MG63 (cell line): ENCODE data around the gene LIN28A. TPM values are rescaled to one million over a fixed set of nuclear protein-coding genes. Genes with fewer than 3 reads are reported as not detected.
A peak's percentile ranks its signal among the peaks of the same experiment; 100 is the strongest.

ENCODE experiments used
- DNase-seq: peaks from one replicate; pipeline ENCODE4 v3.0.0-alpha.2; 2020
- H3K27me3 ChIP-seq: fragments of 250-450 bp; sonication (Bioruptor Pico); 2 replicates; pipeline ENCODE4 v1.5.1; 2020; ENCODE audit warnings: mild to moderate bottlenecking, moderate library complexity
- H3K36me3 ChIP-seq: fragments of 250-450 bp; sonication (Bioruptor Pico); 2 replicates; pipeline ENCODE4 v1.5.1; 2020; ENCODE audit warnings: mild to moderate bottlenecking, moderate library complexity
- H3K4me3 ChIP-seq: fragments of 250-450 bp; sonication (Bioruptor Pico); 2 replicates; pipeline ENCODE4 v1.5.1; 2020; ENCODE audit warnings: mild to moderate bottlenecking, moderate library complexity
- H3K9me3 ChIP-seq: fragments of 250-450 bp; sonication (Bioruptor Pico); 2 replicates; pipeline ENCODE4 v1.5.1; 2020; ENCODE audit warnings: mild to moderate bottlenecking, moderate library complexity
- total RNA-seq: library from RNA; depleted of rRNA; stranded (reverse); fragments of >200 nt; shearing (Covaris generic); gene quantifications from 2 replicates; pipeline ENCODE4 v1.2.3, GENCODE V29; 2014; ENCODE audit warnings: low replicate concordance; rRNA removed

LIN28A gene
- total RNA-seq, 1 experiment from 2014 or later = not detected

GRCh38 chr1:26468911-26469310, 58.3 kb downstream of the LIN28A start:
- no peaks in the 10 kb centered on the region for H3K9me3 ChIP-seq
- no peak for DNase-seq
- H3K27me3 ChIP-seq = no peaks in the 10 kb centered on the region
- peaks cover 38% of the 10 kb centered on the region for H3K36me3 ChIP-seq
- no peak overlapping the region for H3K4me3 ChIP-seq

GRCh38 chr1:26469558-26469957, 58.9 kb downstream of the LIN28A start:
- Histone ChIP-seq H3K9me3 (no peaks in the 10 kb centered on the region), H3K27me3 (no peaks in the 10 kb centered on the region), H3K36me3 (peaks cover 41% of the 10 kb centered on the region), H3K4me3 (no peak overlapping the region)
- no peak for DNase-seq

GRCh38 chr1:26470878-26471497, 60.4 kb downstream of the LIN28A start:
- DNase-seq = no peak
- Histone ChIP-seq H3K4me3 (peak overlapping the region; percentile 99), H3K27me3 (no peaks in the 10 kb centered on the region), H3K9me3 (no peaks in the 10 kb centered on the region), H3K36me3 (peaks cover 45% of the 10 kb centered on the region)

DNA sequence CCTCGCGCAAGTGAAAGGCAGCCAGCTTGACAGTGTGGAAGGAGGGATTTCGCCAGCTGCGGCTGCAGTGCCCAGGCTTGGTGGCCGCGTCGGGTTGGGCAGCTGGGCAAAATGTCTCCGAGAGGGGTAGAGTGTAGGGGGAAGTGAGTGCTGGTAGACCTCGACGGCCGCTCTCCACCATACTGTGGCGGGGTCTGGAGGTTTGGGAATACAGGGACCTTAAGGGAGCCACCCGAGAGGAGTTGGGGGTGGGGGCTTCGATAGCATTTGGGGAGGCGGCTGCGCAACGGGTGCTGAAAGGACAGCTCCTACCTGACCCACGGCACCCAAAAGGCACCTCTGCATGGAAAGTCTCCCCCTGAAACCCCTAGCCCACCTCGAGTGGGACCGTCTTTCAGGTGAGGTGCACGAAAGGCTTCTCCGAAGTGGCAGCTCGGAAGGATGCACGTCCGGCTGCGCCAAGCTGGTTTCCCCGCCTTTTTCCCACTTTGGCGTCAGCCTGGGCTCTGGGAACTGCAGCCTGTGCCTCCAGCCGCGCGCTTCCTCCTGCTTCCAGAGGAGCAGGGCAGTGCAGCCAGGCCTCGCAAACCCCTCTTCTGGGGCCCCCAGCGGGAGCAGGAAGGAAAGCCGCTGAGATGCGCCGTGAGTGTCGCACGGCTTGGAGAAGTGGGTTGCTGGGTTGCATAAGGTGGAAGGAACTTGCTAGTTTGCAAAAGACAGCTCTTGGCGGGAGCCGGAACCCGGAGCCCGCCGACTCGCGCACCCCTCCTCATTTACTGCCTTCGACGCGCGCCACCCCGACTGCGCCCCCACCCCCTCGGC, 61.1 kb downstream of the LIN28A start:
- Histone ChIP-seq H3K9me3 (no peaks in the 10 kb centered on the region), H3K4me3 (peak overlapping the region; percentile 99), H3K27me3 (no peaks in the 10 kb centered on the region), H3K36me3 (peaks cover 47% of the 10 kb centered on the region)
- DNase-seq = peak; percentile 73

- Histone ChIP-seq H3K27me3 (no peaks in the 10 kb centered on the region), H3K4me3 (peak within 1 kb of the TSS; percentile 99), H3K36me3 (peaks cover 48% of the 10 kb centered on the region), H3K9me3 (no peaks in the 10 kb centered on the region)
- peak; percentile 91 for DNase-seq
These were observed 61.8 kb downstream of the LIN28A start, which contains the start of gene HMGN2 for GRCh38 chr1:26472320-26472900. Gene HMGN2 (plus strand): TSS chr1:26472440. CDS start chr1:26472613, 173 bp downstream.

- peak; percentile 87 for DNase-seq
- Histone ChIP-seq H3K27me3 (no peaks in the 10 kb centered on the region), H3K9me3 (no peaks in the 10 kb centered on the region), H3K4me3 (peak overlapping the region; percentile 99), H3K36me3 (peaks cover 50% of the 10 kb centered on the region)
These were observed 62.6 kb downstream of the LIN28A start for GRCh38 chr1:26472901-26473845.

DNA sequence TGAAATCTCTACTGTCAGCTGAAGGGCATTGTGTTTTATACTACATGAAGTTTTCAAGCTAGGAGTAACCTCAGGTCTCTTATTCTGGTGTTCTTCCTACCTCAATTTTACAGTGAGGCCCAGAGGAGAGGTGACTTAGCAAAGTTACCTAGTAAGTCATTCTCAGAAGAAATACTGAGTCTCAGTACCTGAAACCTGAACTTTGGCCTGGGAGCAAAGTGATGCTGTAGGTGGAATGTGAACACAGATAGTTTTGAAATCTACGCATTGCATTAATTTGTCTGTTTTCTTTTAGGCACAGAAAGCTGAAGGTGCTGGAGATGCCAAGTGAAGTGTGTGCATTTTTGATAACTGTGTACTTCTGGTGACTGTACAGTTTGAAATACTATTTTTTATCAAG, 64.2 kb downstream of the LIN28A start:
- Histone ChIP-seq H3K36me3 (peaks cover 57% of the 10 kb centered on the region), H3K9me3 (no peaks in the 10 kb centered on the region), H3K4me3 (no peak overlapping the region), H3K27me3 (no peaks in the 10 kb centered on the region)
- DNase-seq = no peak

DNA sequence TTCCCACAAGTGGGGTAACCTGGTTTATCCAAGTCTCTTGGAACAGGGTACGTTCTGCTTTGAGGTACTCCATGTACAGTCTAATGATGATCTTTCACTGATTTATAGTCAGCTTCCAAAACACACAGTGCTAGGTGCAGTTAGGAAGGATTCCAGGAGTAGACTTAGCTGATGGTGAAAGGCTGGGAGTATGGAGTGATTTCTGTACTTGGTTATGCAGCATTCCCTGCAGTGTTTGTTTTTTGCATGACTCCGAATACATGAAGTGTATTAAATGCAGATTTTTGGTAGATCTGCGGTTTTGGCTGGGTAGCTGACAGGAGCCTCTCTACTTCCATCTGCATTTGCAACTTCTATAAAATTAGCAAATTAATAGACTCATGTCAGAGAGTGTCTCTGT, 65.4 kb downstream of the LIN28A start:
- no peaks in the 10 kb centered on the region for H3K9me3 ChIP-seq
- peaks cover 56% of the 10 kb centered on the region for H3K36me3 ChIP-seq
- no peaks in the 10 kb centered on the region for H3K27me3 ChIP-seq
- DNase-seq = no peak
- H3K4me3 ChIP-seq = no peak overlapping the region

DNA sequence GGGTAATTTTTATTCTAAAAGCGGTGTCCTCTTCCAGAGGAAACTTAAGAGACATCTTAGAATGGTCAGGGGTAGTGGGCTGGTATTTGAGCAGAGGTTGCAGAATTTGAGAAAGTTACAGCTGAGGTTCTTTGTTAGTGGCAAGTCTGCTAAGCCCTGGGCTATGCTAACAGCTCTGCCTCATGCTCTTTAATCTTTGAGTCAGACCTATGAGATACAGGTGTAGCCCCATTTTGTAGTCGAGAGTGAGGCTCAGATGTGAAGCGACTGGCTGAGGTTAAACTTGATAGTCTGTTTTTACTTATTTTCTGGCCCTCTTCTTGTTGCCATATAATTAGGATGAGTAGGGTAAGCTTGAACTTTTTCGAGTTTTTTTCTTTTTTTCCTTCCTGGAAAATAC, 66.3 kb downstream of the LIN28A start:
- H3K9me3 ChIP-seq = no peaks in the 10 kb centered on the region
- no peak for DNase-seq
- H3K27me3 ChIP-seq = no peaks in the 10 kb centered on the region
- peaks cover 56% of the 10 kb centered on the region for H3K36me3 ChIP-seq
- H3K4me3 ChIP-seq = no peak overlapping the region

DNA sequence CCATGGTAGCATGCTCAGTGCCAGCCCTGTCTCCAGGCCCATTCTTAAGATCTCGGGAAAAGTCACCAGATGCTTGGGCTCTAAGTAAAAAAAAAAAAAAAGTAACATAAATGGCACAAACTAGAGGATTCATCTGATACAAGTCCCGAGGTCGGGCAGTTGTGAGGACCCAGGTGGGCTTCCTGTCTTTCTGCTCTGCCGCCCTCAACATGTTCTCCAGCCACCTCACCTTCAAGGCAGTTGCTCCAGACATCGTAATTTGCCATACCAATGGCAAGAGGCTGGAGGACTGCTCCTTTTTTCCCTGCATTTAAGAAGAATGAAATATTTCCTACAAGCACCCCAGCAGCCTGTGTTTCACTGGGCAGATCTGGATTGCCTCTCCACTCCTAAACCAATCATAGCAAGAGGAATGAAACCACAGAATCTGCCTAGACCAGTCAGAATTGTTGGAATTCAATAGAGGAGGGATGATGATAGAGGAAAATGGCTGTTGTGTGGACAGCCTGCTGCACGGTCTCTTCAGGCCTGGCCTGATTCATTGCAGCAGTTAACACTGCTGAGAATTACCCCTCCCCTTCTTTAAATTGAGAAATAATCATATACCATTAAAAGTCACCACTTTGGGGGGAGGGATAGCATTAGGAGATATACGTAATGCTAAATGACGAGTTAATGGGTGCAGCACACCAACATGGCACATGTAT, 67.0 kb downstream of the LIN28A start:
- DNase-seq = no peak
- peaks cover 56% of the 10 kb centered on the region for H3K36me3 ChIP-seq
- no peak overlapping the region for H3K4me3 ChIP-seq
- H3K27me3 ChIP-seq = no peaks in the 10 kb centered on the region
- no peaks in the 10 kb centered on the region for H3K9me3 ChIP-seq

DNA sequence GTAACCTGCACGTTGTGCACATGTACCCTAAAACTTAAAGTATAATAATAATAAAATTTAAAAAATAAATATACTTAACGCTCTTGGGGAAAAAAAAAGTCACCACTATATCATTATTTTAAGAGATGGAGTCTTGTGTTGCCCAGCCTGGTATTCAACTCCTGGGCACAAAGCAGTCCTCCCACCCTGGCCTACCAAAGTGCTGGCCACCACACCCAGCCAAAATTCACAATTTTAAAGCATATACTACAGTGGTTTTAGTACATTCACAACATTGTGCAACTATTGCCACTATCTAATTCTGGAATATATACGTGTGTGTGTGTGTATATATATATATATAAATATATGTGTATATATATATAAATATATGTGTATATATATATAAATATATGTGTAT, 67.5 kb downstream of the LIN28A start:
- Histone ChIP-seq H3K27me3 (no peaks in the 10 kb centered on the region), H3K36me3 (peaks cover 53% of the 10 kb centered on the region), H3K4me3 (no peak overlapping the region), H3K9me3 (no peaks in the 10 kb centered on the region)
- DNase-seq = no peak

GRCh38 chr1:26478988-26479387, 68.4 kb downstream of the LIN28A start:
- H3K9me3 ChIP-seq = no peaks in the 10 kb centered on the region
- peaks cover 45% of the 10 kb centered on the region for H3K36me3 ChIP-seq
- no peak for DNase-seq

More at GRCh38 chr1:26478988-26479387, 68.4 kb downstream of the LIN28A start:
- Histone ChIP-seq H3K4me3 (no peak overlapping the region), H3K27me3 (no peaks in the 10 kb centered on the region)

Other genes with a start within 250 kb of the LIN28A start
- gene C1orf232, start 241.9 kb upstream of the LIN28A start, total RNA-seq = not detected in 2 replicates
- 27.8 and 45.7 TPM in 2 replicates for gene ZNF593, start 240.9 kb upstream of the LIN28A start, total RNA-seq
- gene ZNF593OS, start 239.0 kb upstream of the LIN28A start, total RNA-seq = not detected in 2 replicates
- gene CNKSR1, start 233.3 kb upstream of the LIN28A start, total RNA-seq = not detected in 2 replicates
- gene CATSPER4, start 220.2 kb upstream of the LIN28A start, total RNA-seq = not detected in 2 replicates
- 13.3 and 13.9 TPM in 2 replicates for gene CEP85, start 176.6 kb upstream of the LIN28A start, total RNA-seq
- 20.2 and 22.3 TPM in 2 replicates for gene SH3BGRL3, start 130.7 kb upstream of the LIN28A start, total RNA-seq
- 3.9 and 6.1 TPM in 2 replicates for gene UBXN11, start 104.2 kb upstream of the LIN28A start, total RNA-seq
- not detected in 2 replicates for gene CD52, start 92.9 kb upstream of the LIN28A start, total RNA-seq
- not detected in 2 replicates for gene CRYBG2, start 56.7 kb upstream of the LIN28A start, total RNA-seq
- gene ZNF683, start 38.1 kb upstream of the LIN28A start, total RNA-seq = not detected in 2 replicates
- 28.8 and 37.8 TPM in 2 replicates for gene DHDDS, start 21.5 kb downstream of the LIN28A start, total RNA-seq
- gene HMGN2, start 61.6 kb downstream of the LIN28A start, total RNA-seq = 568 and 802 TPM in 2 replicates
- gene RPS6KA1, start 118.9 kb downstream of the LIN28A start, total RNA-seq = 10.1 and 10.2 TPM in 2 replicates